ENCODE data around the gene POLR3K.
"Not testable (repeated sequence)": the region's sequence is repeated elsewhere in the genome, so short reads cannot be mapped to it uniquely, and the experiment has no call there.

The POLR3K gene

DNA sequence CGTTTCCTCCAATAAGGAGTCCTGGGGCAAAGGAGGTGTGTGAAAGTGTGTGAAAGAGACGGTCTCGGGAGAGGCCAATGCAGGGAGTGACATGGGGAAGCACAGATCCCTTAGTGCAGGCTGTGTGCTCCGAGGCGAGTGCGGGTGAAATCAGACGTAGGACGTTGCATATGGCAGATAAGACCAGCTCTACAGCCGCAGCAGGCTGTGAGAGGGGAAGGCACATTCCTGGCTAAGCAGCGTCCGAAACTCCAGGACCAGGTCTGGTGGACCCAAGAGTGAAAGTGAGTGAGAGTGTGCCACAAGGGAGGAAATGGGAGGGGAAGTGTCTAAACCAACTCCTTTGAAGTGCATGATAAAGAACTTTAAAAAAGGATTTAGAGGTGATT lies 11.3 kb downstream of the POLR3K start:
- no peak for DNase-seq

DNA sequence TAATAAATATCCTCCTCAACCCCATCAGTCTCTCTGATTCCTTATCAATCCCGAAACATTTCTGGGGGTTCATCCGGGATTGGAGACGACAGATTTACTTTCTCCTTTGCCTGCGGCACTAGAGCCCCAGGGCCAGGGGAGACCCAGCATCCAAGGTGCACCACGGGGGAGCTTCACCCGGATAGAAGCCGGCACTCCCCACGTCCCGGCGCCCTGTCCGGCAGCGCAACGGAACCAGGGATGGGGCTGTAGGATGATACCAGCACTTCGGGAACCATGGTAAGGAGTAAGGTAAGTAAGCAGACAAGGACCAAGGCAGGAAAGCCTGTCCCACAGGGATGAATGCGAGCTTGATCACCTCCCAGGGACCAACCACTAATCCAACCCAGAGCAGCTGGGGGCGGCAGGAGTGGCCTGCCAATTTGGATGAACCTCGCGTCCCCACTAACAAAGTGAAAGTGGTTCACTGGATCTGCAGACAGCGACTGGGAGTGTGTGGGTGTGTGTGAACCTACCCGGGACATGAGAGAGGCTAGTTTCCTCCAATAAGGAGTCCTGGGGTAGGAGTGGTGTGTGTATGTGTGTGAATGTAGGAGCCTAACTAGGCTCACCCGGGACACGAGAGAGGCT lies 11.9 kb downstream of the POLR3K start:
- DNase-seq, result no peak

DNA sequence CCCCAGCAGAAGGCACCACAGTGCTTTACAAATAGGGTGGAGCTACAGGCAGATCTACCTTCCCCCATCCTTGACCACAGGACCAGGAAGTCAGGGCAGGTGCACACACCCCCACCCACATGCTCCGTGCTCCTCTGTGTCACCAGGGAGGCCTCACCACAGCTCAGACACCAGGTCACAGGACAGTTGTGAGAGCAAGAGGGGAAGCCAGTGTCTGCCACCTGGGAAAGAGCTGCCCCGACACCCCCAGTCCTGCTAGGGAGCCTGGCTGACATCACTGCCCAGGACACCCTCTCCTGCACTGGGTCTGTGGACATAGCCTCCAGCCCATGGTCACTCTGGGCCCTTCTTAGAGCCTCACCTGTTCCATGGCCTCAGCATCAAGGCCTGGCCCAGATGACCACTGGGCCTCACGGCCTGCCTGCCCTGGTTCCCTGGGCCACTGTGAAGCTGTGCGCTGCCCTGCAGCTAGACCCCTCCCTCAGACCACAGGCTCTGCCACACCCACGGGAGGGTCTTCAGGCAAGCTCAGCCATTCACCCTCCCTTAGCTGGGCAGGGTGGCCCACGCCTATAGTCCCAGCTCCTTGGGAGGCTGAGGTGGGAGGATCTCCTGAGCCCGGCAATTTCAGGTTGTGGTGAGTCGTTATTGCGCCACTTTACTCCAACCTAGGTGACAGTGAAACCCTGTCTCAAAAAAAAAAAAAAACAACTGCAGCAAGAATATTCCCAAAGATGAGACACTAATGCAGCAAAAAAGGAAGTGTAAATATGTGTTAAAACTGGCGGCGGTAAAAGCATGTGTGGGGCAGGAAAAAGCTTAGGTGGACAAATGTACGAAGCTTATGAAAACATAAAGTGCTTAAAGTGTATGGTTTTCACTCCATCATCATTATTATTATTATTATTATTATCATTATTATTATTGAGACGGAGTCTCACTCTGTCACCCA lies 14.2 kb downstream of the POLR3K start:
- DNase-seq, result peak; percentile 91

DNA sequence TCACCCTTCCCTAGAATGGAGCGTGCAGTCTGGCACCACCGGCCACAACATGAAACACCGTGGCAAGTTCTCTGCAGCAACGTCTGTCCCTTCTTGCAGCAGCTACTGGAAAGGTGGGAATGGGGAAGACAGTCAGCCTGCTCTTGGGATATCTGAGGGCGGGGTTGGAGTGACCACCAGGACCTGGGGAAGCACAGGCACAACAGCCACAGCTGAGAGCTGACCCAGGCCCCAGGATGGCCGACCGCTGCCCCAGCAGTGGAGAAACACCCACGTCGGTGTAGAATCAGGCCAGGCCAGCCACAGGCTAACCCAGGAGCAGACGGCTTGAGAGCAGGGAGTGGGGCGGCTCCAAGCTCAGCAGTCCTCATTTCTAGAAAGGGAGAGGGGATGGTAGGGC lies 15.2 kb downstream of the POLR3K start:
- DNase-seq, result not testable (repeated sequence)

DNA sequence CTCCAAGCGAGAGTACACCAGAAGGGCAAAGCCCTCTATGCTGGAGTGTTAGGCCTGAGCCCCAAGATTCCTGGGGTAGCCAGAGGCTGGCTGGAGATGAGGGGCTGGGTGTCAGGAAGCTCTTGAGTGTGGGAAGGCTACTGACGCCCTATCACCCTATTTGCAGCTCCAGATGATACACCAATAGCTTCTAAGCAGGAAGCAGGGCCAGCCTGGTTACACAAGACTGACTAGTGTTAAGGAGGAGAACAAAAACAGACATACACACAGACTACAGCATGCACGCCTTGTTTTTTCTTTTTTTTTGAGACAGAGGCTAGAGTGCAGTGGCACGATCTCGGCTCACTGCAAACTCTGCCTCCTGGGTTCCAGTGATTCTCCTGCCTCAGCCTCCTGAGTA lies 15.9 kb downstream of the POLR3K start:
- no peak for DNase-seq

DNA sequence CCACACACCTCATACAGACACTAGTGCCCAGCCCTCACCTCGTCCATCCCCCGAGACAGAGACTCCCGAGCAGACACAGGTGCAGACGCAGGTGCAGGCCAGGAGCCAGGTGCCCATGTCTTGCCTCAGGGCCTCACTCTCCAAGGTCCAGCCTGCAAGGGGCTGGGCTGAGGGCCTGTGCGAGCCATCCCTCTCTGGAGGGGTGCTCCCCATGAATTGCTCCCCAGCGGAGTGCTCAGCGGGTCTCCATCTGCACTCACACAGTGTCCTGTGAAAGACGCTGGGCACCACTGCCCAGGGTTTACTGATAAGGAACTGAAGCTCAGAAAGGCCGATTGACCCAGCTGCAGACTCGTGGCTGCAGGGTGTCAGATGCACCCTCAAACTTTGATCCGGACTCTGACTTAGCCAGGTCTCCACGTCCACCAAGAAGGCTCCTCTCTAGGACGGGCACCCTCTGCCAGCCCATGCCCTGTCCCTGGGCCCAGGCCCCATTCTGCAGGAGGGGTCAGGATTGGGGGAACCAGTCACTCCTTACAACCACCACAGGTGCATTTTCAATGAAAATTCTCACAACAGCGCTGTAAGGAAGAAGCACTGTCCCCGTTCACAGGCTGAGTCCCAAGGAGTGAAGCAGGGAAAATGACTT lies 16.9 kb downstream of the POLR3K start:
- peak; percentile 5 for DNase-seq

DNA sequence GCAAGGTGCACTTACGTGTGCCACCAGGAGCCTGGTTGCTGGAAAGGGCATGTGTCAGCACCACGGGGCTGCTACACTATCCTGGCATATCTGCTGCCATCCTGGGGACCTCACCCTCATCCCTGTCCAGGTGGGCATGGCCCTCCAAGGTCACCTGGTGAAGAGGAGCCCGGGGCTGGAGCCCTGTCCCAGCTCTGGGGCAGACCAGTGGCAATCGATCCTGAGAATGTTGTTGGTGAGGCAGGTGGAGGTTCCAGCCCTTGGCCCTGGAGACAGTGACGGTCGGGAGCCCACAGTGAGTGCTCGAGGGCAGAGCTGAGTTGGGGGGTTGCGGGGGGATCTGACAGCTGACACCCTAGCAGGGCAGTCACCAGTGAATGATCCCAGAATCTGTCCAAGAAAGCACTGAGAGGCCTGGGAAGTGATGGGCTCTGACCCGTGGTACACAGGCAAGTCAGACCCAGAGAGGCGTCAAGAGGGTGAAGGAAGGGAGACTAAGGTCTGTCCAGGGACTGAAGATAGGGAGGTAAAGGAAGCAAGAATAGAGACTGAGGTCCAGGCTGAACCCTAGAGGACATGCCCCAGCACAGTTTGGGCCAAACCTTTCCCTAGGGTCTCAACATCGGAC lies 17.6 kb downstream of the POLR3K start:
- peak; percentile 1 for DNase-seq

DNA sequence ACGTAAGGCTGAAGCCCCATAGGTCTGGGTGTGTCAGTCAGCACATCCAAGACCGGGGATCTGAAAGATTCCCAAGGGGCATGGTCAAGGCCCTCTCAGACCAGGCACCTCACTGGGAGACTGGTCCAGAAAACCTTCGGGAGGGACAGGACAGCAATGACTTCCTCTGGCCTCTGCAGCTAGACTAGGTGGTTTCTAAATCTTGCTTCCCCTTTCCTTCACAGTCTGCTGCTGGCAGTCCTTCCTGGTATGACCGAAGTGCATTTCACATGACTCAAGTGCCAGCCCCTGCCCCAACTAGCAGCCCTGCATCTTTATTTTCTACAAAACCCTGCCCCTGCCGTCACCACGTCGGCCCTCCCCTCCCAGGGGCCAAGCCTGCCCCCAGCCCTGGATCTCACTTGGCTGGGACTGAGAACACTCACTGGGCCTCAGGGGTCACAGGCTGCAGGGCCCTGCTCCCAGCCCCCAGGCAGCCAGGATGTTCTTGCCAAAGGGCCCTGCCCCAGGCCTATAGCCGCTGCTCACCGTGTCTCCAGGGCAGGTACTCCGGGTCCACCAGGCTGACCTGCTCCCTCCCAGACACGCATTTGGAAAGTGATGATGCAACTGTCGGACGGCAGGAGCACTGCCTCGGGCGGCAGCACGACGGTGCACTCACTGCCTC lies 18.3 kb downstream of the POLR3K start:
- peak; percentile 46 for DNase-seq

DNA sequence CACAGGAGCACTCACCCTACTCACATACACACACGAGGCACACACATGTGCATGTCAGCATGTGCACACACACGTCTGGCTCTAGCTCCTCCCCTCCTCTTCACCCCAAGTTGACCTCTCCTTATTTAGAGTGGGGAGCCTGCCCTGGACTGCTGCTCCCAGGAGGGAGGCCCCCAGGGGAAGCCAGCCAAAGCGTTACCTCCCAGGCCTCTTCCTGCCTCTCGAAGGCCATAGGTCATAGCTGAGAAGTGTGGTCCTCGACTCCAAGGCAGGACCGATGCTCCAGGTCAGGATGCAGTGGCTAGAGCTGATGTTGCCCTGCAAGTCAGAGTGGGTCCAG lies 18.8 kb downstream of the POLR3K start:
- DNase-seq, result peak; percentile 10

DNA sequence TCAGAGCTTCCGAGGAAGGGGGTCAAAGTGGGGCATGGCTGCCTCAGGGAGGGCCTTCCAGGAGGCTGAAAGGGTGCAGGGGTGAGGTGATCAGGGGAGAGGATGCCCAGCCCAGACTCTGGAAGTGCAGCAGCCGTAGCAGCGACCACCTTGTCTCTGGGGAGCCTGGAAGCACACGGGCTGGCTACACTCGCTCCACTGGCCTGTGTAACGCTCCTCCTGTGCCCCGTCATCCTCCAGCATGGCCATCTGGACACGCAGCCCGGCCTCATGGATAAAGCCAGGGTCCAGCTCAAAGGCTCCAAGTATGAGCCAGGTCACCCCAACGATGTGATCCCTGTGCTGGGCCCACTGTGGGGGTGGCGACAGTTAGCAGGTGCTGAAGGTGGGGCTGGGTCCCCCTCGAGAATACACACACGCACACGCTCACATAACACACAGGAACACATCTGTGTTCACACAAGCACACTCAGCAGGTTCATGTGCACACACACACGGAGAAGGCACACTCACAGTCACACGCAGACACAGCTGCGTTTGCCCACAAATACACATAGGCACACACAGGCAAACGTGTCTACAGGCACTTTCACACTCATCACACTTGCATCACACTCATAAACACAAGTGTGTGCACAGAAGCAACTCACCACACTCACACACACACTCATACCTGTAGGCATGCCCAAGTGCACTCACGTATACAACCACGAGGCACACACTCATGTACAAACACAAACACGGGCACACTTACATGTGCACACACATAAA lies 19.3 kb downstream of the POLR3K start:
- peak; percentile 1 for DNase-seq

DNA sequence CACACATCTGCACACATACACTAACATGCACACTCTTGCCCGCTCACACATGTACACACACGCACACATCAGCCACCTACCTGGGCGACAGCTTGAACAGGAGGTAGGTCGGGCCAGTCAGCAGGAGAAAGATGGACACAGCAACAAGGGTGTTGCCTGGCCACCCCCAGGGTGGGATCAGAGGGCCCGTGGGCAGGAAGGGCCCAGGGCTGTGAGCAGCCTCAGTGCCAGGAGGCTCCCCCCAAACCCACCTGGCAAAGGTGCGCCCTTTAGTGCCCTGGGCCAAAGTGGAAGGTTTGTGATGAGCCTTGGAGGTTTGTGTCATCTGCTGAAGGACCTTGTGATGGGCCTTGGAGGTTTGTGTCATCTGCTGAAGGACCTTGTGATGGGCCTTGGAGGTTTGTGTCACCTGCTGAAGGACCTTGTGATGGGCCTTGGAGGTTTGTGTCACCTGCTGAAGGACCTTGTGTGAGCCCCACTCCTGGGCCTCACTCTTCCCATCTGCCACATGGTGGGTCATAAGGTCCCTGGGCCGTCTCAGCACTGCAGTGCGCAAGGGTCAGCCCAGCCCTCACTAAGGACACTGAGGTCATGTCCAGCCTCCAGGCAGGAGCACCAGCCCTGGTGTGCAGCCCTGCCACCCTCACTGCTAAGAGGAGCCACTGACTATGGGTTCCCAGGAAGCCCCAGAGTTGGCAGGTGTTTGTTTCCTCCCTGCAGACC lies 20.1 kb downstream of the POLR3K start:
- DNase-seq, result not testable (repeated sequence)

DNA sequence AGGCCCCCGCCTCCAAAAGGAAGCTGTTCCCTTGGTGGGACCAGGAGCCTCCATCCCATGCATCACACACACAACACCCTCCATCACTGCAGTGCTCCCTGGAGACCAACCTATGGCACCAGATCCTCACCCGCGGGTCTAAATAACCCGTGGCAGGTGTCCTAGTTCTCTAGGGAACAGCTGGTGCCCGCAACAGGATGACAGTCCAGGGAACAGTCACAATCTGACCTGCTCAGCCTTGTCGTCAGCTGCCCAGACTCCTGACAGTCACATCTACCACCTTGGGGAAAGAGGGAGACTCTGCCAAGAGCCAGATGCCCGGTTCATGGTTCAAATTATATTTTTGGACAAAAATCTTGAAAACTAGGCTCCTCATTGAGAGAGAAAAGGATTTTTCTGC lies 22.8 kb downstream of the POLR3K start:
- not testable (repeated sequence) for DNase-seq

DNA sequence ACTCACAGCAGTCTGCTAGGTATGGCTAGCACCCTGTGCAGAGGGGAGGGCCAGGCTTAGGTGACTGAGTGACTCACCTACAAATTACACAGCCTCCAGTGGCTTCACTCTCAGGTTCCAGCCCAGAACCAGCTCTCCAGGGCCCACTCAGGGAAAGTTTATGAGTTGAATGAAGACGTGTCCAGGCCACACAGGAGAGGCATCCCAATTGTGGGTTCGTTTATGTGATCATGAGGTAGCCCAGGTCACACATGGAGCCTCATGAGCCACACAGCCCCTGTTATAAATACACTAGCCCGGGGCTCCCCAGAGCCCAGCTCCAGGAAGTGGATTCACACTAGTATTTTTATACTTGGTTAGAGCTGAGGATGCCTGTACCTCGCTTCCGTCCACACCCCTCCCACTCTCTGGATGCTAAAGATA lies 27.5 kb downstream of the POLR3K start:
- DNase-seq, result not testable (repeated sequence)

DNA sequence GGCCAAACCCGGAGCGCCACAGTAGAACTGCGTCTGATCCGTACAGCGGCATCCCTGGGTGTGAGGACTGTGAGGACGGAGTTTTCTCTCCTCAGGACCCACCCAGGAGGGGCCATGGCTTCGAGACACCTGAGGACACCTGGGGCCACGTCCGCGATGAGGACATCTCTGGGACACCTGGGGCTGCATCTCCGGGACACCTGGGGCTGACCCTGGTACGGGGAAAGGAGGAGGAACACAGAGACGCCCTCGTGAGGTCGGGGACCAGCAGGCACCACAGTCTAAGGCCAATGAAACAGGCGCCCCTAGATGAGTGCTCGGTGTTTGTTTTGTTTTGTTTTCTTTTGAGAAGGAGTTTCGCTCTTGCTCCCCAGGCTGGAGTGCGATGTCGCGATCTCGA lies 29.3 kb downstream of the POLR3K start:
- DNase-seq, result not testable (repeated sequence)

DNA sequence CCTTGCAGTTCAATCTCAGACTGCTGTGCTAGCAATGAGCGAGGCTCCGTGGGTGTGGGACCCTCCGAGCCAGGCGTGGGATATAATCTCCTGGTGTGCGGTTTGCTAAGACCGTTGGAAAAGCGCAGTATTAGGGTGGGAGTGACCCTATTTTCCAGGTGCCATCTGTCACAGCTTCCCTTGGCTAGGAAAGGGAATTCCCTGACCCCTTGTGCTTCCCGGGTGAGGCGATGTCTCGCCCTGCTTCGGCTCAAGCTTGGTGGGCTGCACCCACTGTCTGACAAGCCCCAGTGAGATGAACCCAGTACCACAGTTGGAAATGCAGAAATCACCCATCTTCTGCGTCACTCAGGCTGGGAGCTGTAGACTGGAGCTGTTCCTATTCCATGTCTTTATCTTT lies 32.5 kb downstream of the POLR3K start:
- DNase-seq, result not testable (repeated sequence)

DNA sequence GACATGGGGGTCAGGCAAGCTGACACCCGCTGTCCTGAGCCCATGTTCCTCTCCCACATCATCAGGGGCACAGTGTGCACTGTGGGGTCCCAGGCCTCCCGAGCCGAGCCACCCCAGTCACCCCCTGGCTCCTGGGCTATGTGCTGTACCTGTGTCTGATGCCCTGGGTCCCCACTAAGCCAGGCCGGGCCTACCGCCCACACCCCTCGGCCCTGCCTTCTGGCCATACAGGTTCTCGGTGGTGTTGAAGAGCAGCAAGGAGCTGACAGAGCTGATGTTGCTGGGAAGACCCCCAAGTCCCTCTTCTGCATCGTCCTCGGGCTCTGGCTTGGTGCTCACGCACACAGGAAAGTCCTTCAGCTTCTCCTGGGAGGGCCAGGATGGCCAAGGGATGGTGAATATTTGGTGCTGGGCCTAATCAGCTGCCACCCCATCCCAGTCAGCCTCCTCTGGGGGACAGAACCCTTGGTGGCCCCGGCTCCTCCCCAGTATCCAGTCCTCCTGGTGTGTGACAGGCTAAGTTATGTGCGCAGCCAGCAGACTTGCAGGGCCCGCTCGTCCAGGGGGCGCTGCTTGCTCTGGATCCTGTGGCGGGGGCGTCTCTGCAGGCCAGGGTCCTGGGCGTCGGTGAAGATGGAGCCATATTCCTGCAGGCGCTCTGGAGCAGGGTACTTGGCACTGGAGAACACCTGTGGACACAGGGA lies 36.2 kb downstream of the POLR3K start:
- DNase-seq, result not testable (repeated sequence)

DNA sequence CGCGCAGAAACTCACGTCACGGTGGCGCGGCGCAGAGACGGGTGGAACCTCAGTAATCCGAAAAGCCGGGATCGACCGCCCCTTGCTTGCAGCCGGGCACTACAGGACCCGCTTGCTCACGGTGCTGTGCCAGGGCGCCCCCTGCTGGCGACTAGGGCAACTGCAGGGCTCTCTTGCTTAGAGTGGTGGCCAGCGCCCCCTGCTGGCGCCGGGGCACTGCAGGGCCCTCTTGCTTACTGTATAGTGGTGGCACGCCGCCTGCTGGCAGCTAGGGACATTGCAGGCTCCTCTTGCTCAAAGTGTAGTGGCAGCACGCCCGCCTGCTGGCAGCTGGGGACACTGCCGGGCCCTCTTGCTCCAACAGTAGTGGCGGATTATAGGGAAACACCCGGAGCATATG lies 42.6 kb downstream of the POLR3K start:
- DNase-seq, result not testable (repeated sequence)

DNA sequence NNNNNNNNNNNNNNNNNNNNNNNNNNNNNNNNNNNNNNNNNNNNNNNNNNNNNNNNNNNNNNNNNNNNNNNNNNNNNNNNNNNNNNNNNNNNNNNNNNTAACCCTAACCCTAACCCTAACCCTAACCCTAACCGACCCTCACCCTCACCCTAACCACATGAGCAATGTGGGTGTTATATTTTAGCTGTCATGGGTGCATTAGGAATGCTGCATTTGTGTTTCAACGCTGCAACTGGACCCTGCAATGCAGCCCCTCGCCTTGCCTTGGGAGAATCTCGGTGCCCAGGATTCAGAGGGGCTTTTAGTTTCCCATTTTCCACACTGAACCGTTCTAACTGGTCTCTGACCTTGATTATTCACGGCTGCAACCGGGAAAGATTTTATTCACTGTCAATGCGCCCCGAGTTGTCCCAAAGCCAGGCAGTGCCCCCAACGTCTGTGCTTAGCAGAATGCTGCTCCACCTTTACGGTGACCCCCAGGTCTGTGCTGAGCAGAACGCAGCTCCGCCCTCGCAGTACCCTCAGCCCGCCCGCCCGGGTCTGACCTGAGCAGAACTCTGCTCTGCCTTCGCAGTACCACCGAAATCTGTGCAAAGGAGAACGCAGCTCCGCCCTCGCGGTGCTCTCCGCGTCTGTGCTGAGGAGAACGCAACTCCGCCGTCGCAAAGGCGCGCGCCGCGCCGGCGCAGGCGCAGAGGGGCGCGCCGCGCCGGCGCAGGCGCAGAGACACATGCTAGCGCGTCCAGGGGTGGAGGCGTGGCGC lies 43.3 kb downstream of the POLR3K start:
- peak; percentile 1 for DNase-seq

Measured in RPMI8226 (cell line).